KMS-11 (cell line): ENCODE data around the gene MDFIC.

ENCODE experiments used
- H2AFZ ChIP-seq: fragments of 200-600 bp; sonication (generic); 2 replicates; pipeline ENCODE4 v1.6.1; 2016; ENCODE audit warnings: antibody characterized with exemption, mixed run types, low read depth
- H3K27ac ChIP-seq: fragments of 200-600 bp; sonication (generic); 2 replicates; pipeline ENCODE4 v1.6.1; 2016; ENCODE audit warnings: mild to moderate bottlenecking, mixed run types
- H3K27me3 ChIP-seq: fragments of 200-600 bp; sonication (generic); 2 replicates; pipeline ENCODE4 v1.6.1; 2017; ENCODE audit warnings: mild to moderate bottlenecking, low read depth, mixed run types, moderate library complexity; ENCODE audit not compliant: insufficient read depth
- H3K36me3 ChIP-seq: fragments of 200-600 bp; sonication (generic); 2 replicates; pipeline ENCODE4 v1.6.1; 2017; ENCODE audit warnings: mild to moderate bottlenecking, mixed run types; ENCODE audit not compliant: insufficient read depth
- H3K4me1 ChIP-seq: fragments of 200-600 bp; sonication (generic); 2 replicates; pipeline ENCODE4 v1.6.1; 2016; ENCODE audit warnings: mild to moderate bottlenecking, low read depth, mixed run types; ENCODE audit not compliant: poor library complexity, severe bottlenecking
- H3K4me2 ChIP-seq: fragments of 200-600 bp; sonication (generic); 2 replicates; pipeline ENCODE4 v1.7.0; 2016; ENCODE audit warnings: mild to moderate bottlenecking, mixed run types
- H3K4me3 ChIP-seq: fragments of 200-600 bp; sonication (generic); IDR thresholded peaks from 2 replicates; pipeline ENCODE4 v1.6.1; 2017; ENCODE audit warnings: low read depth, low read length, mixed read lengths; ENCODE audit not compliant: insufficient read depth
- H3K79me2 ChIP-seq: fragments of 200-600 bp; sonication (generic); 2 replicates; pipeline ENCODE4 v1.6.1; 2016; ENCODE audit warnings: low read depth, mixed run types; ENCODE audit not compliant: insufficient read depth
- H3K9ac ChIP-seq: fragments of 200-600 bp; sonication (generic); 2 replicates; pipeline ENCODE4 v1.6.1; 2016; ENCODE audit warnings: mild to moderate bottlenecking, mixed run types
- H4K20me1 ChIP-seq: fragments of 200-600 bp; sonication (generic); 2 replicates; pipeline ENCODE4 v1.6.1; 2016; ENCODE audit warnings: mild to moderate bottlenecking, mixed run types; ENCODE audit not compliant: insufficient read depth
- CTCF ChIP-seq: fragments of 200-600 bp; sonication (generic); conservative IDR thresholded peaks from 2 replicates; pipeline ENCODE4 v1.6.1; 2017; ENCODE audit warnings: low read depth, mild to moderate bottlenecking, antibody characterized with exemption, low read length, moderate library complexity, mixed read lengths

The MDFIC gene

GRCh38 chr7:114972567-114972966 is 50.7 kb downstream of the MDFIC start:
- TF ChIP-seq CTCF = no peak

DNA sequence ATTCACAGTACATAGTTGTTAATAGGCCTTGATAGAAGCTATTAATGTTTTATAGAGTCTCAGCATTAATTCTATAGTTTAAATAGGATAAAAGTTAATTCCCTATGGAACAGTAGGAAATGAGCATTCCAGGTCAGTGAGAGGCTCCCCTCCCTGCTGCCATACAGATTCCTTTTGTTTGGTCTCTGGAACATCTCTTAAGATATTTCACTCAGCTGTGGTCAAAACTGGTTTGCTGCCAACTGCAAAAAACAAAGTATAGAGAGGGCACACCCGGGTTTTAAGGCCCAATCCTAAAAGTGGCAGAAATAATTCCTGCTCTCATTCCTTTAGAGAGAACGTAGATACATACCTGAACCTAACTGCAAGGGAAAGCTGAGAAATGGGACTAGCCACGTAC is 51.3 kb downstream of the MDFIC start:
- Histone ChIP-seq H3K36me3 (no peaks in the 10 kb centered on the region), H3K9ac (no peak overlapping the region), H3K4me1 (peaks cover 9% of the 10 kb centered on the region), H3K79me2 (peaks cover 4% of the 10 kb centered on the region; the same call in 1 of the 2 replicates), H3K27me3 (no peaks in the 10 kb centered on the region), H2AFZ (no peak overlapping the region), H4K20me1 (no peaks in the 10 kb centered on the region), H3K27ac (no peak overlapping the region), H3K4me2 (no peak overlapping the region), H3K4me3 (no peak overlapping the region)
- no peak for TF ChIP-seq CTCF

More at GRCh38 chr7:114972567-114972966, 50.7 kb downstream of the MDFIC start:
- Histone ChIP-seq H3K9ac (no peak overlapping the region), H3K4me2 (no peak overlapping the region), H3K27ac (no peak overlapping the region), H3K27me3 (no peaks in the 10 kb centered on the region), H3K4me1 (peaks cover 9% of the 10 kb centered on the region), H2AFZ (no peak overlapping the region), H3K79me2 (peaks cover 4% of the 10 kb centered on the region; the same call in 1 of the 2 replicates), H3K4me3 (no peak overlapping the region), H3K36me3 (no peaks in the 10 kb centered on the region), H4K20me1 (no peaks in the 10 kb centered on the region)

DNA sequence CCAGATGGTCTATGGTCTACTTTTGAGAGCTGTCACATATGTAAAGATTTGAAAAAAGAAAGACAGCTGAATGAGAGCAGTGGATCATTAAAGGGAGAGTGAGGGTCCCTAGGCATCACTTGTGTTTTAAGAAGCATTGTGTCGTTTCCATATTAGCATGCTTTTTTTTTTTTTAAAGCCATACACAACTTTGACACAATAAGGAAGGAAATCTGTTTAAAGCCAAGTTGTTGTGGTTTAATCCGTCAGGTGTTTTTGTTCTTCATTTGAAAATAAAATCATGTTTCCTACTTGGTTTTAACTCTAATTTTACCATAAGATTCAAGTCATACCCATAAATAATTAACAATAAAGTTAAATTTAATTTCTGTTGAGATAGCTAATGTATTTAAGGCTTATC is 53.5 kb downstream of the MDFIC start:
- no peak overlapping the region for H3K4me2 ChIP-seq
- H4K20me1 ChIP-seq = no peaks in the 10 kb centered on the region
- H3K4me1 ChIP-seq = peaks cover 9% of the 10 kb centered on the region
- H3K79me2 ChIP-seq = no peaks in the 10 kb centered on the region
- H3K27me3 ChIP-seq = no peaks in the 10 kb centered on the region
- H3K9ac ChIP-seq = no peak overlapping the region
- H3K4me3 ChIP-seq = no peak overlapping the region
- no peak overlapping the region for H3K27ac ChIP-seq
- H2AFZ ChIP-seq = no peak overlapping the region
- H3K36me3 ChIP-seq = no peaks in the 10 kb centered on the region
- TF ChIP-seq CTCF = no peak

- Histone ChIP-seq H3K4me1 (peaks cover 13% of the 10 kb centered on the region), H3K36me3 (no peaks in the 10 kb centered on the region), H3K4me2 (no peak overlapping the region), H4K20me1 (no peaks in the 10 kb centered on the region), H3K9ac (no peak overlapping the region), H3K27me3 (no peaks in the 10 kb centered on the region), H3K79me2 (no peaks in the 10 kb centered on the region), H3K27ac (no peak overlapping the region), H2AFZ (no peak overlapping the region), H3K4me3 (no peak overlapping the region)
- no peak for TF ChIP-seq CTCF
Measured at GRCh38 chr7:114976666-114977065, 54.8 kb downstream of the MDFIC start.
